ENCODE data around the gene TCF12.

The TCF12 gene

GRCh38 chr15:57307527-57308169 is 389.2 kb downstream of the TCF12 start:
- DNase-seq, result no peak

GRCh38 chr15:57308170-57308545 is 389.7 kb downstream of the TCF12 start:
- no peak for DNase-seq

GRCh38 chr15:57309856-57310760 is 391.7 kb downstream of the TCF12 start:
- no peak for DNase-seq

GRCh38 chr15:57310876-57311275 is 392.4 kb downstream of the TCF12 start:
- DNase-seq, result no peak

- no peak for DNase-seq
Observed at GRCh38 chr15:57312006-57312317, 393.5 kb downstream of the TCF12 start.

GRCh38 chr15:57312318-57313133 is 394.1 kb downstream of the TCF12 start:
- no peak for DNase-seq

GRCh38 chr15:57313134-57313483 is 394.7 kb downstream of the TCF12 start:
- DNase-seq, result no peak

- DNase-seq, result no peak
Observed at GRCh38 chr15:57314221-57314620, 395.8 kb downstream of the TCF12 start.

- DNase-seq, result no peak
Observed at GRCh38 chr15:57316451-57316850, 398.0 kb downstream of the TCF12 start.

- no peak for DNase-seq
Observed at GRCh38 chr15:57319226-57319918, 400.9 kb downstream of the TCF12 start.

- DNase-seq, result no peak
Observed at GRCh38 chr15:57319919-57320560, 401.6 kb downstream of the TCF12 start.

GRCh38 chr15:57320631-57321220 is 402.3 kb downstream of the TCF12 start:
- DNase-seq, result no peak

- DNase-seq, result no peak
Observed at GRCh38 chr15:57321485-57321884, 403.0 kb downstream of the TCF12 start.

- no peak for DNase-seq
Observed at GRCh38 chr15:57321973-57322601, 403.6 kb downstream of the TCF12 start.

- DNase-seq, result no peak
Observed at GRCh38 chr15:57322602-57323250, 404.3 kb downstream of the TCF12 start.

GRCh38 chr15:57323299-57323805 is 404.9 kb downstream of the TCF12 start:
- no peak for DNase-seq

GRCh38 chr15:57323806-57324589 is 405.6 kb downstream of the TCF12 start:
- no peak for DNase-seq

- DNase-seq, result no peak
Observed at GRCh38 chr15:57324590-57324890, 406.1 kb downstream of the TCF12 start.

- no peak for DNase-seq
Observed at GRCh38 chr15:57324944-57325679, 406.7 kb downstream of the TCF12 start.

All from effector CD4-positive, alpha-beta T cell (primary cell).